ENCODE results near the gene SMAD3. TPM values are rescaled to one million over a fixed set of nuclear protein-coding genes. Genes with fewer than 3 reads are reported as not detected.
A peak's percentile ranks its signal among the peaks of the same experiment; 100 is the strongest.

The SMAD3 gene
- total and polyA plus RNA-seq, 10 of the 15 experiments (the other 5 are each of a cell fraction or from before 2014, with no cell fraction given) = 5.6 to 43.2 (median 16.0) TPM

DNA sequence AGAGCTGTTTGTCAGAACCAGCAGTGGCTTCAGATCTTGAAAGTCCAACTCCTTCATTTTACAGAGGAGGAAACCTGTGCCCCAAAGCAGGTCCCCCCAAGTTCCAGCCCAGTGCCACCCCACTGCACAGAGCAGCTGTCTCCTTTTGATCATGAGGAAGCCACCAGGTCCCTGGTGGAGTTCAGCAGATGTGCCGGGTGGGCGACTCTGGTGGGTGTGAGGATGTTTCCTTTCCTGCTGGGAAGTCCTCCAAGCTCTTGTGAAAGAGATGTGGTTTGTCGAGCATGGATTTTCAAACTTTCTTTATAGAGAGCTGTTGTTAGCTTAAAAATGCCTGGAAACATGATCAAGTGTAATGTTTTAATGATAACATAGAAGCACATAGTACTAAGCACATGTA, 52.0 kb downstream of the SMAD3 start:
- no peaks in the 10 kb centered on the region for H4K20me1 ChIP-seq (ENCODE audit: control insufficient read depth, insufficient read depth)
- H3K27me3 ChIP-seq (replicated peaks in 1 of 2; ENCODE audit: control insufficient read depth in 2 of 2, insufficient read depth in 2 of 2, low read length in 1 of 2) = no peaks in the 10 kb centered on the region
- H3K4me1 ChIP-seq (ENCODE audit: control insufficient read depth, insufficient read depth, low read length) = peaks cover 56% of the 10 kb centered on the region
- in situ Hi-C loops (cut with MboI) (no loop called here), intact Hi-C loops (cut with micrococcal nuclease; ENCODE audit: unreplicated experiment) (loop anchor here (5.0 kb wide), 1 partner anchor 35 kb away; no protein-coding TSS in a partner anchor)
- no peak overlapping the region for H2AFZ ChIP-seq (ENCODE audit: control insufficient read depth, low read depth, low read length)
- ChIA-PET RAD21 (ENCODE audit: unreplicated experiment) (interaction anchor here (1.0 to 7.2 kb wide), 15 partner anchors 11 to 171 kb away, joined by 3 to 57 read pairs (median 5); no protein-coding TSS in a partner anchor), SMC1A (ENCODE audit: uncharacterized antibody, unreplicated experiment) (interaction anchor here (0.7 to 14.1 kb wide), 13 partner anchors 11 to 137 kb away, joined by 3 to 179 read pairs (median 6); partner anchors contain the start of gene AAGAB), POLR2A (interaction anchor here (0.8 to 1.7 kb wide), 9 partner anchors 11 to 38 kb away, joined by 3 to 5 read pairs (median 4); no protein-coding TSS in a partner anchor), CTCF (interaction anchor here (0.6 to 2.9 kb wide), 7 partner anchors 13 to 123 kb away, joined by 3 to 6 read pairs (median 3); no protein-coding TSS in a partner anchor)
- ATAC-seq (no peak), DNase-seq (ENCODE audit: low read depth, low spot score) (no peak), FAIRE-seq (no peak)
- no peak overlapping the region; the same call in 1 of the 2 replicates for H3K9ac ChIP-seq (ENCODE audit: control insufficient read depth, insufficient read depth, low read length)
- 17% methylated on average over 3 of the region's 3 CpGs for WGBS (ENCODE audit: insufficient coverage, insufficient replicate concordance, low lambda C conversion rate, missing lambda C conversion rate)
- TF ChIP-seq JUNB (IDR thresholded peaks at IDR 0.05) (no peak), POLR2AphosphoS2 (IDR thresholded peaks at IDR 0.05; ENCODE audit: low read depth, low read length) (no peak), EGR1 (IDR thresholded peaks at IDR 0.05; ENCODE audit: borderline replicate concordance in 1 of 2, low read depth in 2 of 2, low read length in 2 of 2) (0 out of 3 replicates have a peak, but pooled peaks of 1 of the 2 experiments have one; percentile 5), FOS (IDR thresholded peaks at IDR 0.05; ENCODE audit: borderline replicate concordance, extremely low read depth, insufficient read length) (no peak), ZNF207 (IDR thresholded peaks at IDR 0.05; ENCODE audit: borderline replicate concordance) (no peak), RAD21 (IDR thresholded peaks at IDR 0.05; ENCODE audit: insufficient read depth, low read depth, low read length) (no peak), SMC3 (IDR thresholded peaks at IDR 0.05; ENCODE audit: borderline replicate concordance, low read length) (no peak), TAF1 (IDR thresholded peaks at IDR 0.05; ENCODE audit: borderline replicate concordance, low read depth, low read length) (no peak), KAT2A (conservative IDR thresholded peaks at IDR 0.05; ENCODE audit: control insufficient read depth, low read depth, low read length) (no peak), TCF12 (IDR thresholded peaks at IDR 0.05; ENCODE audit: low read depth, low read length) (0 out of 2 replicates have a peak, but pooled peaks have one; percentile 16), ZNF24 (IDR thresholded peaks at IDR 0.05) (no peak), RB1 (IDR thresholded peaks at IDR 0.05; ENCODE audit: borderline replicate concordance) (no peak), TBL1XR1 (IDR thresholded peaks at IDR 0.05; ENCODE audit: low read depth, low read length) (no peak), RBBP5 (conservative IDR thresholded peaks at IDR 0.05) (no peak), ESRRA (IDR thresholded peaks at IDR 0.05; ENCODE audit: low read length) (no peak)
- no peak overlapping the region for H3K4me2 ChIP-seq (ENCODE audit: control insufficient read depth, insufficient read depth)
- H3K4me3 ChIP-seq = no peak overlapping the region
- peaks cover 72% of the 10 kb centered on the region for H3K79me2 ChIP-seq (ENCODE audit: control insufficient read depth, insufficient read depth, low read length)
- H3K27ac ChIP-seq (ENCODE audit: control insufficient read depth, insufficient read depth) = peak overlapping the region; percentile 81
- no TSS peak for BruUV-seq (replicated peaks)
- H3K36me3 ChIP-seq (ENCODE audit: control insufficient read depth in 2 of 2, insufficient read depth in 2 of 2, low read length in 1 of 2) = peaks cover 0 to 5% of the 10 kb centered on the region in 2 experiments; a peak in 2 of 4 replicates
- no peaks in the 10 kb centered on the region for H3K9me3 ChIP-seq (replicated peaks; ENCODE audit: control insufficient read depth, insufficient read depth, low read length)
